ENCODE results near the gene DAG1. TPM values are rescaled to one million over a fixed set of nuclear protein-coding genes. Genes with fewer than 3 reads are reported as not detected.
"Not testable (repeated sequence)": the region's sequence is repeated elsewhere in the genome, so short reads cannot be mapped to it uniquely, and the experiment has no call there.

Gene DAG1
- total RNA-seq, 1 experiment from 2014 or later, result 36.5 TPM

GRCh38 chr3:49495023-49495422 lies 25.0 kb downstream of the DAG1 start:
- no peak overlapping the region for H3K27ac ChIP-seq (ENCODE audit: low read depth, low read length, poor library complexity, severe bottlenecking)
- no peaks in the 10 kb centered on the region for H3K36me3 ChIP-seq (ENCODE audit: insufficient read depth, low read length, poor library complexity, severe bottlenecking)
- ChIA-PET POLR2A (ENCODE audit: low non-redundant PET) (no interaction called here), CTCF (no interaction called here)
- BruUV-seq (replicated peaks), result no TSS peak
- H3K9me3 ChIP-seq (ENCODE audit: low read depth, low read length, poor library complexity, severe bottlenecking), result no peaks in the 10 kb centered on the region
- H3K4me1 ChIP-seq (ENCODE audit: insufficient read depth, low read length, poor library complexity, severe bottlenecking), result no peaks in the 10 kb centered on the region
- intact Hi-C loops (cut with micrococcal nuclease; ENCODE audit: unreplicated experiment), result no loop called here
- DNase-seq (ENCODE audit: low spot score), result no peak
- H3K27me3 ChIP-seq (replicated peaks; ENCODE audit: insufficient read depth, low read depth, low read length, poor library complexity), result no peaks in the 10 kb centered on the region
- TF ChIP-seq CTCF (conservative IDR thresholded peaks at IDR 0.05; ENCODE audit: low read depth, low read length) (no peak), EZH2 (IDR thresholded peaks at IDR 0.05; ENCODE audit: borderline replicate concordance, low read depth, low read length, poor library complexity, severe bottlenecking) (no peak)
- H3K4me3 ChIP-seq (ENCODE audit: low read depth, low read length, poor library complexity, severe bottlenecking), result no peak overlapping the region

- H3K4me1 ChIP-seq (ENCODE audit: insufficient read depth, low read length, poor library complexity, severe bottlenecking); BruUV-seq (replicated peaks); H3K4me3 ChIP-seq (ENCODE audit: low read depth, low read length, poor library complexity, severe bottlenecking); intact Hi-C loops (cut with micrococcal nuclease; ENCODE audit: unreplicated experiment); POLR2A ChIA-PET (ENCODE audit: low non-redundant PET); H3K27ac ChIP-seq (ENCODE audit: low read depth, low read length, poor library complexity, severe bottlenecking); H3K36me3 ChIP-seq (ENCODE audit: insufficient read depth, low read length, poor library complexity, severe bottlenecking); H3K9me3 ChIP-seq (ENCODE audit: low read depth, low read length, poor library complexity, severe bottlenecking); CTCF ChIA-PET; DNase-seq (ENCODE audit: low spot score); H3K27me3 ChIP-seq (replicated peaks; ENCODE audit: insufficient read depth, low read depth, low read length, poor library complexity): not testable (repeated sequence)
Measured at GRCh38 chr3:49496845-49497244, 26.8 kb downstream of the DAG1 start.

- no peaks in the 10 kb centered on the region for H3K4me1 ChIP-seq (ENCODE audit: insufficient read depth, low read length, poor library complexity, severe bottlenecking)
- no peak for DNase-seq (ENCODE audit: low spot score)
- no peak overlapping the region for H3K4me3 ChIP-seq (ENCODE audit: low read depth, low read length, poor library complexity, severe bottlenecking)
- intact Hi-C loops (cut with micrococcal nuclease; ENCODE audit: unreplicated experiment), result no loop called here
- TF ChIP-seq EZH2 (IDR thresholded peaks at IDR 0.05; ENCODE audit: borderline replicate concordance, low read depth, low read length, poor library complexity, severe bottlenecking) (no peak), CTCF (conservative IDR thresholded peaks at IDR 0.05; ENCODE audit: low read depth, low read length) (no peak)
- no peaks in the 10 kb centered on the region for H3K9me3 ChIP-seq (ENCODE audit: low read depth, low read length, poor library complexity, severe bottlenecking)
- POLR2A ChIA-PET (ENCODE audit: low non-redundant PET), result no interaction called here
- no peak overlapping the region for H3K27ac ChIP-seq (ENCODE audit: low read depth, low read length, poor library complexity, severe bottlenecking)
- no peaks in the 10 kb centered on the region for H3K27me3 ChIP-seq (replicated peaks; ENCODE audit: insufficient read depth, low read depth, low read length, poor library complexity)
- BruUV-seq (replicated peaks), result no TSS peak
- no peaks in the 10 kb centered on the region for H3K36me3 ChIP-seq (ENCODE audit: insufficient read depth, low read length, poor library complexity, severe bottlenecking)
- CTCF ChIA-PET, result no interaction called here
Measured at GRCh38 chr3:49497606-49498005, 27.5 kb downstream of the DAG1 start.

GRCh38 chr3:49498239-49498638 lies 28.2 kb downstream of the DAG1 start:
- H3K36me3 ChIP-seq (ENCODE audit: insufficient read depth, low read length, poor library complexity, severe bottlenecking), result no peaks in the 10 kb centered on the region
- H3K27ac ChIP-seq (ENCODE audit: low read depth, low read length, poor library complexity, severe bottlenecking), result no peak overlapping the region
- no peaks in the 10 kb centered on the region for H3K4me1 ChIP-seq (ENCODE audit: insufficient read depth, low read length, poor library complexity, severe bottlenecking)
- no peak overlapping the region for H3K4me3 ChIP-seq (ENCODE audit: low read depth, low read length, poor library complexity, severe bottlenecking)
- CTCF ChIA-PET, result no interaction called here
- no TSS peak for BruUV-seq (replicated peaks)
- no peaks in the 10 kb centered on the region for H3K27me3 ChIP-seq (replicated peaks; ENCODE audit: insufficient read depth, low read depth, low read length, poor library complexity)
- POLR2A ChIA-PET (ENCODE audit: low non-redundant PET), result no interaction called here
- intact Hi-C loops (cut with micrococcal nuclease; ENCODE audit: unreplicated experiment), result no loop called here
- no peaks in the 10 kb centered on the region for H3K9me3 ChIP-seq (ENCODE audit: low read depth, low read length, poor library complexity, severe bottlenecking)
- no peak for DNase-seq (ENCODE audit: low spot score)
- TF ChIP-seq CTCF (conservative IDR thresholded peaks at IDR 0.05; ENCODE audit: low read depth, low read length) (no peak), EZH2 (IDR thresholded peaks at IDR 0.05; ENCODE audit: borderline replicate concordance, low read depth, low read length, poor library complexity, severe bottlenecking) (no peak)
